Activated effector memory CD4-positive, alpha-beta T cell treated with Interleukin-2 at 50 U/mL for 16 hours (primary cell): Measurements from ENCODE around the gene SPATA6.
"Not testable (repeated sequence)": the region's sequence is repeated elsewhere in the genome, so short reads cannot be mapped to it uniquely, and the experiment has no call there.

Experiments
- DNase-seq: peaks from one replicate; pipeline ENCODE4 v3.0.0-alpha.2; 2020

SPATA6 gene

GRCh38 chr1:48450505-48450904 is 21.5 kb downstream of the SPATA6 start:
- no peak for DNase-seq

GRCh38 chr1:48448932-48449331 is 23.1 kb downstream of the SPATA6 start:
- DNase-seq: no peak

- DNase-seq: not testable (repeated sequence)
Measured at GRCh38 chr1:48444186-48444585, 27.8 kb downstream of the SPATA6 start.

GRCh38 chr1:48442864-48443619 is 29.0 kb downstream of the SPATA6 start:
- no peak for DNase-seq

- not testable (repeated sequence) for DNase-seq
Measured at GRCh38 chr1:48440786-48441185, 31.2 kb downstream of the SPATA6 start.

- DNase-seq: no peak
Measured at GRCh38 chr1:48439380-48439779, 32.6 kb downstream of the SPATA6 start.

- DNase-seq: not testable (repeated sequence)
Measured at GRCh38 chr1:48437379-48437778, 34.6 kb downstream of the SPATA6 start.

GRCh38 chr1:48435312-48436002 is 36.5 kb downstream of the SPATA6 start:
- not testable (repeated sequence) for DNase-seq

GRCh38 chr1:48430832-48431231 is 41.2 kb downstream of the SPATA6 start:
- DNase-seq: no peak

GRCh38 chr1:48422009-48422408 is 50.0 kb downstream of the SPATA6 start:
- no peak for DNase-seq

GRCh38 chr1:48418742-48419141 is 53.3 kb downstream of the SPATA6 start:
- DNase-seq: no peak

GRCh38 chr1:48415050-48415449 is 57.0 kb downstream of the SPATA6 start:
- DNase-seq: no peak

GRCh38 chr1:48414264-48414663 is 57.7 kb downstream of the SPATA6 start:
- no peak for DNase-seq

- DNase-seq: no peak
Measured at GRCh38 chr1:48405940-48406339, 66.1 kb downstream of the SPATA6 start.

- no peak for DNase-seq
Measured at GRCh38 chr1:48405400-48405799, 66.6 kb downstream of the SPATA6 start.

GRCh38 chr1:48402599-48402998 is 69.4 kb downstream of the SPATA6 start:
- no peak for DNase-seq

GRCh38 chr1:48396208-48396607 is 75.8 kb downstream of the SPATA6 start:
- no peak for DNase-seq

- DNase-seq: no peak
Measured at GRCh38 chr1:48391926-48392325, 80.1 kb downstream of the SPATA6 start.

- DNase-seq: no peak
Measured at GRCh38 chr1:48387409-48387808, 84.6 kb downstream of the SPATA6 start.

GRCh38 chr1:48374785-48375184 is 97.2 kb downstream of the SPATA6 start:
- no peak for DNase-seq

GRCh38 chr1:48371598-48371997 is 100.4 kb downstream of the SPATA6 start:
- DNase-seq: no peak

- DNase-seq: no peak
Measured at GRCh38 chr1:48362901-48363300, 109.1 kb downstream of the SPATA6 start.

GRCh38 chr1:48356901-48357300 is 115.1 kb downstream of the SPATA6 start:
- DNase-seq: no peak

GRCh38 chr1:48344373-48344772 is 127.6 kb downstream of the SPATA6 start:
- no peak for DNase-seq

- no peak for DNase-seq
Measured at GRCh38 chr1:48341221-48341620, 130.8 kb downstream of the SPATA6 start.
